Neural crest cell (in vitro differentiated cells): Measurements from ENCODE around the gene TBX6. TPM values are rescaled to one million over a fixed set of nuclear protein-coding genes. Genes with fewer than 3 reads are reported as not detected.

Source experiments
- DNase-seq: peaks from one replicate; pipeline ENCODE4 v3.0.0; 2021; ENCODE audit warnings: low read depth, mixed read lengths, low spot score
- H3K27ac Mint-ChIP-seq: one replicate; pipeline ENCODE4 v1.8.0; 2021; ENCODE audit warnings: mild to moderate bottlenecking, mixed read lengths; ENCODE audit not compliant: unreplicated experiment
- H3K27me3 Mint-ChIP-seq: 2 replicates; pipeline ENCODE4 v1.8.0; 2021; ENCODE audit warnings: low read depth, mild to moderate bottlenecking, mixed read lengths
- H3K36me3 Mint-ChIP-seq: 2 replicates; pipeline ENCODE4 v1.8.0; 2021; ENCODE audit warnings: low read depth, mild to moderate bottlenecking, mixed read lengths
- H3K4me1 Mint-ChIP-seq: 2 replicates; pipeline ENCODE4 v1.8.0; 2021; ENCODE audit warnings: mixed read lengths
- H3K4me3 Mint-ChIP-seq: one replicate; pipeline ENCODE4 v1.8.0; 2021; ENCODE audit warnings: mild to moderate bottlenecking, mixed read lengths
- H3K9me3 Mint-ChIP-seq: 2 replicates; pipeline ENCODE4 v1.8.0; 2021; ENCODE audit warnings: mixed read lengths
- long read RNA-seq: library from polyadenylated mRNA; unstranded; transcript quantifications from one replicate; pipeline ENCODE4 v2.0.0, GENCODE V29; 2020
- total RNA-seq: library from RNA; stranded (reverse); gene quantifications from 2 replicates; pipeline ENCODE4 v1.2.1, GENCODE V29; 2021
- TF ChIP-seq, protein P1 (sequence below): fragments of 200-600 bp; sonication (generic); conservative IDR thresholded peaks from 2 replicates; pipeline ENCODE4 v1.5.0; 2021; ENCODE audit warnings: antibody characterized with exemption, mild to moderate bottlenecking

The TBX6 gene
- 0.79 and 1.2 TPM in 2 replicates for total RNA-seq
- long read RNA-seq = 0 reads

DNA sequence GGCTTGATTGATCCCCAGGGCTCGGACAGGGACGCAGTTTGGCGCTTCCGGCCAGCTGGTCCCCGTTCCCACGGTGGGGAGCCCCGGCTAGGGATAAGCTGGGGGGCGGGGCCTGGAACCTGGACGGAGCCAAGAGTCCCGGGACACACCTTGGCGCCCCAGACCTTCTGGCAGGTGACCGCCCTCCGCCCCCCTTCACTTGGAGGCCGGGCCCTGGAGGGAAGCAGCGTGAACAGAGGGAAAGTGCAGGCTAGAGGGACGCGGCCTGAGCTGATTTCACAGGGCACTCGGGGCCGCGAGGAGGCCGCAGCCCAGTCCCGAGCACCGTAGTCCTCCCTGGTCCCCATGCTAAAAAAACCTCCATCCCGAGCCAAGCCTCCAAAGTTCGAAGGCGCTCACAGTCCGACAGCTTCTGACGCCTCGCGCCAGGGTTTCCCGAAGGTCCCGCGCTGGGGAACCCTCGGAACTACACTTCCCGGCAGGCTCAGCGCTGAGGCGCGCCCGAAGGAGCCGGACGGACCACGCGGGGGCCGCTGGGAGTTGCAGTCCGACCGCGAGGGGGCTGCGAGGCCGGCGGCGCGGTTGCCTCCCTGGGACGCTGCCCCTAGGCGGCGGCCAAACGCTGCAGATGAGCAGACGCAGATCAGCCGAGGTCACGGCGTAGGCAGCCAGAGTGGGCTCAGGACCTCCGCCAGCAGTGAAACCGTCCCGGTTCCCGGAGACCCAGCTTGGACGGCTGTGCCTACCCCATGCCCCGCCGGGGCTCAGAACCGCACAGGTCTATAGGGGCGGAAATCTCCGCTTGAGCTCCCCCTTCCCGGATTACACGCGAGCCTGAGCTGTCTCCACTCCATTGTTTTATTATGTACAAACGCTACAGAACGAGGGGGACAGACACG is at the start of gene TBX6:
Gene TBX6, minus strand, starts transcription at position 451 of the 899 bp plus-strand sequence. CDS start 731 bp downstream, outside the sequence.
- no peaks in the 10 kb centered on the region for H3K9me3 Mint-ChIP-seq
- peaks cover 7% of the 10 kb centered on the region for H3K36me3 Mint-ChIP-seq
- TF ChIP-seq, protein P1, sequence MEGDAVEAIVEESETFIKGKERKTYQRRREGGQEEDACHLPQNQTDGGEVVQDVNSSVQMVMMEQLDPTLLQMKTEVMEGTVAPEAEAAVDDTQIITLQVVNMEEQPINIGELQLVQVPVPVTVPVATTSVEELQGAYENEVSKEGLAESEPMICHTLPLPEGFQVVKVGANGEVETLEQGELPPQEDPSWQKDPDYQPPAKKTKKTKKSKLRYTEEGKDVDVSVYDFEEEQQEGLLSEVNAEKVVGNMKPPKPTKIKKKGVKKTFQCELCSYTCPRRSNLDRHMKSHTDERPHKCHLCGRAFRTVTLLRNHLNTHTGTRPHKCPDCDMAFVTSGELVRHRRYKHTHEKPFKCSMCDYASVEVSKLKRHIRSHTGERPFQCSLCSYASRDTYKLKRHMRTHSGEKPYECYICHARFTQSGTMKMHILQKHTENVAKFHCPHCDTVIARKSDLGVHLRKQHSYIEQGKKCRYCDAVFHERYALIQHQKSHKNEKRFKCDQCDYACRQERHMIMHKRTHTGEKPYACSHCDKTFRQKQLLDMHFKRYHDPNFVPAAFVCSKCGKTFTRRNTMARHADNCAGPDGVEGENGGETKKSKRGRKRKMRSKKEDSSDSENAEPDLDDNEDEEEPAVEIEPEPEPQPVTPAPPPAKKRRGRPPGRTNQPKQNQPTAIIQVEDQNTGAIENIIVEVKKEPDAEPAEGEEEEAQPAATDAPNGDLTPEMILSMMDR = peak; percentile 72
- peak within 1 kb of the TSS; percentile 84 for H3K4me3 Mint-ChIP-seq
- peaks cover 38% of the 10 kb centered on the region for H3K4me1 Mint-ChIP-seq
- H3K27me3 Mint-ChIP-seq = peaks cover 2% of the 10 kb centered on the region
- H3K27ac Mint-ChIP-seq = peak within 1 kb of the TSS; percentile 95
- DNase-seq = peak; percentile 95

DNA sequence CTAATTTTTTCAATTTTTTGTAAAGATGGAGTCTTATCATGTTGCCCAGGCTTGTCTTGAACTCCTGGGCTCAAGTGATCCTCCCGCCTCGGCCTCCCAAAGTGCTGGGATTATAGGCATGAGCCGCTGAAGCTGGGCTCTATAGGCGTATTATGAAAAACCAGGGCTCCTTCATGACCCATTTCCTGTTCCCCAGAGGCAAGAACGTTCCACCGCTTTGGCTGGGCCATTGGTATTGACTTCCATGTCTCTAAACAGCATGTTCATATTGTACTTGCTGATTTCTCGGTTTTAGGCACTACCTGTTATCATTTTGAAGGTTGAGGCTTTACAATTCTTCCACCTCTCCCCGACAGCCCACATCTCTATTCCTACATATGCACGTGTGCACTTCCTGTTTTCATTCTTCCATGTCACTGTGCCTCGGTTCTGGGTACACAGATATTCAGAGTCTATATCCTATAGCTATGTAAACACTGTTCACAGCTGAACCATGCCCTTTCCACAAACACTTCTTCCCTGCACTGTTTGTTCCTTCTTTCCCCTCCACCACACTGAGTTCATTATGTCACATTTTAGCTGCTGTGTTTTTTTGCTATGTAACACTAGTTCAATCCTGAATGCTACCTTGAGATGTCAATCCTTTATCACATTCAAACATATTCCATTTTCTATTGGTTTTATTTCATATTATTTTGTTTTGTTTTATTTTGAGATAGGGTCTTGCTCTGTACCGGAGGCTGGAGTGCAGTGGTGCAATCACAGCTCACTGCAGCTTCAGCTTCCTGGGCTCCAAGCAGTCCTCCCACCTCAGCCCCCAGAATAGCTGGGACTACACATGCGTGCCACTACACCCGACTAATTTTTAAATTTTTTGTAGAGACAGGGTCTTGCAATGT is 48.1 kb upstream of the TBX6 start:
- Mint-ChIP-seq H3K36me3 (no peaks in the 10 kb centered on the region), H3K27me3 (no peaks in the 10 kb centered on the region), H3K4me1 (peaks cover 8% of the 10 kb centered on the region), H3K27ac (no peak overlapping the region), H3K4me3 (no peak overlapping the region), H3K9me3 (no peaks in the 10 kb centered on the region)
- TF ChIP-seq, protein P1 = no peak
- no peak for DNase-seq

- TF ChIP-seq, protein P1 = no peak
- Mint-ChIP-seq H3K4me1 (peaks cover 8% of the 10 kb centered on the region), H3K9me3 (peaks cover 2% of the 10 kb centered on the region), H3K27me3 (no peaks in the 10 kb centered on the region), H3K4me3 (no peak overlapping the region), H3K27ac (no peak overlapping the region), H3K36me3 (no peaks in the 10 kb centered on the region)
- DNase-seq = no peak
Observed at GRCh38 chr16:30137897-30138296, 46.2 kb upstream of the TBX6 start.

- H3K36me3 Mint-ChIP-seq = no peaks in the 10 kb centered on the region
- no peak overlapping the region for H3K27ac Mint-ChIP-seq
- H3K27me3 Mint-ChIP-seq = no peaks in the 10 kb centered on the region
- TF ChIP-seq, protein P1 = no peak
- no peak for DNase-seq
- H3K4me1 Mint-ChIP-seq = peaks cover 12% of the 10 kb centered on the region
- no peak overlapping the region for H3K4me3 Mint-ChIP-seq
- peaks cover 2% of the 10 kb centered on the region for H3K9me3 Mint-ChIP-seq
Observed at GRCh38 chr16:30136971-30137605, 45.4 kb upstream of the TBX6 start.

DNA sequence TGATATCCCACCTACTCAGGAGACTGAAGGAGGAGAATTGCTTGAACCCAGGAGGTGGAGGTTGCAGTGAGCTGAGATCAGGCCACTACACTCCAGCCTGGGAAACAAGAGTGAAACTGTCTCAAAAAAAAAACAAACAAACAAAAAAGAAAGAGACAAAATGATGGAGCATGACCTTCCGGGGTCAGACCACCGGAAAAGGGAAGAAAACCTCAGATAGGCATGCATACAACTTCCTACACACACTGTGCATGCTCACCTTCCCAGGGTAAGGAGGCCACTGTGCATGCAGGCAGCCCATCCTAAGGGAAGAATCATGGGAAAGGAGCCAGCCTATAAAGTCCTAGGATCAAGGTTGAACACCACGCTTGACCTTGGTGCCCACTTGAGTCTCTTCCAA is 40.9 kb upstream of the TBX6 start:
- TF ChIP-seq, protein P1 = no peak
- Mint-ChIP-seq H3K36me3 (no peaks in the 10 kb centered on the region), H3K4me3 (no peak overlapping the region), H3K4me1 (peaks cover 9% of the 10 kb centered on the region), H3K27ac (no peak overlapping the region), H3K9me3 (peaks cover 2% of the 10 kb centered on the region), H3K27me3 (no peaks in the 10 kb centered on the region)
- DNase-seq = no peak
